ENCODE results near the gene CDH18.

CDH18 gene

DNA sequence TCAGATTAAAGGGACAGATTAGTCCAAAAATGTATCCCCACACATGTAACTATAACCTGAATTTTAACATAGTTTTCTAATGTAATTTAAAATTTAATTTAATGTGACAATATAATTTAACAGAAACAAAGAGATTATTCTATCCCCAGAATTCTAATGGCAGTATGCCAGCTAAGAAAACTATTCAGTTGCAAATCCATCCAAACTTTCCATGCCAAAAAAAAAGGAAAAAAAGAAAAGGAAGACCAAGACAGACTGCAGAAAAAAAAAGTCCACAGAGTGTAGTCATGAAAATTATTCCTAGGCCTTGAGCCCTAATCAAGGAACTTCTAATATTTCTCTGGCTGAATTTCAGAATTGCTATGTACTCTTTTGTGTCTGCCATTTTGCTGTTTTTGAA is 217.6 kb downstream of the CDH18 start:
- TF ChIP-seq EZH2 (IDR thresholded peaks at IDR 0.05; ENCODE audit: borderline replicate concordance, low read depth, low read length, severe bottlenecking): no peak
- TF ChIP-seq, protein P1, sequence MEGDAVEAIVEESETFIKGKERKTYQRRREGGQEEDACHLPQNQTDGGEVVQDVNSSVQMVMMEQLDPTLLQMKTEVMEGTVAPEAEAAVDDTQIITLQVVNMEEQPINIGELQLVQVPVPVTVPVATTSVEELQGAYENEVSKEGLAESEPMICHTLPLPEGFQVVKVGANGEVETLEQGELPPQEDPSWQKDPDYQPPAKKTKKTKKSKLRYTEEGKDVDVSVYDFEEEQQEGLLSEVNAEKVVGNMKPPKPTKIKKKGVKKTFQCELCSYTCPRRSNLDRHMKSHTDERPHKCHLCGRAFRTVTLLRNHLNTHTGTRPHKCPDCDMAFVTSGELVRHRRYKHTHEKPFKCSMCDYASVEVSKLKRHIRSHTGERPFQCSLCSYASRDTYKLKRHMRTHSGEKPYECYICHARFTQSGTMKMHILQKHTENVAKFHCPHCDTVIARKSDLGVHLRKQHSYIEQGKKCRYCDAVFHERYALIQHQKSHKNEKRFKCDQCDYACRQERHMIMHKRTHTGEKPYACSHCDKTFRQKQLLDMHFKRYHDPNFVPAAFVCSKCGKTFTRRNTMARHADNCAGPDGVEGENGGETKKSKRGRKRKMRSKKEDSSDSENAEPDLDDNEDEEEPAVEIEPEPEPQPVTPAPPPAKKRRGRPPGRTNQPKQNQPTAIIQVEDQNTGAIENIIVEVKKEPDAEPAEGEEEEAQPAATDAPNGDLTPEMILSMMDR (IDR thresholded peaks at IDR 0.05; ENCODE audit: borderline replicate concordance, extremely low read depth, low read length, poor library complexity, severe bottlenecking): no peak
- DNase-seq (no peak), ATAC-seq (ENCODE audit: insufficient read depth, low read depth) (no peak)
- Histone ChIP-seq H3K79me2 (ENCODE audit: insufficient read depth, low read length) (no peaks in the 10 kb centered on the region), H2AFZ (ENCODE audit: low read depth, low read length) (no peak overlapping the region), H3K36me3 (ENCODE audit: insufficient read depth, low read length) (no peaks in the 10 kb centered on the region), H3K4me3 (ENCODE audit: low read depth in 1 of 2, low read length in 2 of 2) (no peak overlapping the region), H3K9ac (ENCODE audit: low read depth, low read length) (no peak overlapping the region), H4K20me1 (ENCODE audit: insufficient read depth, low read length) (no peaks in the 10 kb centered on the region), H3K4me1 (ENCODE audit: insufficient read depth, low read length) (no peaks in the 10 kb centered on the region), H3K9me3 (ENCODE audit: insufficient read depth, low read length, severe bottlenecking) (no peaks in the 10 kb centered on the region), H3K27me3 (ENCODE audit: insufficient read depth, low read length, poor library complexity) (no peaks in the 10 kb centered on the region), H3K4me2 (ENCODE audit: insufficient read depth, low read length) (no peak overlapping the region), H3K27ac (ENCODE audit: low read length) (no peak overlapping the region)

GRCh38 chr5:19767987-19768386 is 220.0 kb downstream of the CDH18 start:
- Histone ChIP-seq H3K9me3 (ENCODE audit: insufficient read depth, low read length, severe bottlenecking) (no peaks in the 10 kb centered on the region), H3K4me2 (ENCODE audit: insufficient read depth, low read length) (no peak overlapping the region), H3K4me3 (ENCODE audit: low read depth in 1 of 2, low read length in 2 of 2) (no peak overlapping the region), H4K20me1 (ENCODE audit: insufficient read depth, low read length) (no peaks in the 10 kb centered on the region), H3K9ac (ENCODE audit: low read depth, low read length) (no peak overlapping the region), H2AFZ (ENCODE audit: low read depth, low read length) (no peak overlapping the region), H3K27ac (ENCODE audit: low read length) (no peak overlapping the region), H3K36me3 (ENCODE audit: insufficient read depth, low read length) (no peaks in the 10 kb centered on the region), H3K4me1 (ENCODE audit: insufficient read depth, low read length) (no peaks in the 10 kb centered on the region), H3K79me2 (ENCODE audit: insufficient read depth, low read length) (no peaks in the 10 kb centered on the region), H3K27me3 (ENCODE audit: insufficient read depth, low read length, poor library complexity) (no peaks in the 10 kb centered on the region)
- ATAC-seq (ENCODE audit: insufficient read depth, low read depth) (no peak), DNase-seq (no peak)
- TF ChIP-seq EZH2 (IDR thresholded peaks at IDR 0.05; ENCODE audit: borderline replicate concordance, low read depth, low read length, severe bottlenecking): no peak
- TF ChIP-seq, protein P1 (IDR thresholded peaks at IDR 0.05; ENCODE audit: borderline replicate concordance, extremely low read depth, low read length, poor library complexity, severe bottlenecking): no peak

DNA sequence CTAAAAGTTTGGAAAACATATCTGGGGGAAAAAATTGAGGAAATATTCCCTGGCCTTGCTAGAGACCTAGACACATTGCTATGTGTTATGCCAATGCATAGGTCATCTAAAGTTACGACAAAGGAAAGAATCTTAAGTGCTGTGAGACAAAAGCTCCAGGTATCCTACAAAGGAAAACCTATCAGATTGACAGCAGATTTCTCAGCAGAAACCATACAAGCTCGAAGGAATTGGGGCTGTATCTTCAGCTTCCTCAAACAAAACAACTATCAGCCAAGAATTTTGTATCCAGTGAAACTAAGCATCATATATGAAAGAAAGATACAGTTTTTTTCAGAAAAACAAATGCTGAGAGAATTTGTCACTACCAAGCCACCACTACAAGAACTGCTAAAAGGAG is 234.4 kb downstream of the CDH18 start:
- no peaks in the 10 kb centered on the region for H3K27me3 ChIP-seq (ENCODE audit: insufficient read depth, low read length, poor library complexity)
- H3K4me2 ChIP-seq (ENCODE audit: insufficient read depth, low read length): no peak overlapping the region
- no peaks in the 10 kb centered on the region for H3K9me3 ChIP-seq (ENCODE audit: insufficient read depth, low read length, severe bottlenecking)
- ATAC-seq (ENCODE audit: insufficient read depth, low read depth) (no peak), DNase-seq (no peak)
- TF ChIP-seq EZH2 (IDR thresholded peaks at IDR 0.05; ENCODE audit: borderline replicate concordance, low read depth, low read length, severe bottlenecking): no peak
- TF ChIP-seq, protein P1 (IDR thresholded peaks at IDR 0.05; ENCODE audit: borderline replicate concordance, extremely low read depth, low read length, poor library complexity, severe bottlenecking): no peak
- H3K4me3 ChIP-seq (ENCODE audit: low read depth in 1 of 2, low read length in 2 of 2): no peak overlapping the region
- no peak overlapping the region for H2AFZ ChIP-seq (ENCODE audit: low read depth, low read length)
- H3K36me3 ChIP-seq (ENCODE audit: insufficient read depth, low read length): no peaks in the 10 kb centered on the region
- no peaks in the 10 kb centered on the region for H4K20me1 ChIP-seq (ENCODE audit: insufficient read depth, low read length)
- H3K79me2 ChIP-seq (ENCODE audit: insufficient read depth, low read length): no peaks in the 10 kb centered on the region
- H3K27ac ChIP-seq (ENCODE audit: low read length): no peak overlapping the region
- no peak overlapping the region for H3K9ac ChIP-seq (ENCODE audit: low read depth, low read length)
- no peaks in the 10 kb centered on the region for H3K4me1 ChIP-seq (ENCODE audit: insufficient read depth, low read length)

GRCh38 chr5:19751326-19751725 is 236.7 kb downstream of the CDH18 start:
- DNase-seq (no peak), ATAC-seq (ENCODE audit: insufficient read depth, low read depth) (no peak)
- Histone ChIP-seq H3K27me3 (ENCODE audit: insufficient read depth, low read length, poor library complexity) (no peaks in the 10 kb centered on the region), H3K9ac (ENCODE audit: low read depth, low read length) (no peak overlapping the region), H3K36me3 (ENCODE audit: insufficient read depth, low read length) (no peaks in the 10 kb centered on the region), H3K4me1 (ENCODE audit: insufficient read depth, low read length) (no peaks in the 10 kb centered on the region), H3K9me3 (ENCODE audit: insufficient read depth, low read length, severe bottlenecking) (no peaks in the 10 kb centered on the region), H3K4me3 (ENCODE audit: low read depth in 1 of 2, low read length in 2 of 2) (no peak overlapping the region), H2AFZ (ENCODE audit: low read depth, low read length) (no peak overlapping the region), H3K27ac (ENCODE audit: low read length) (no peak overlapping the region), H3K79me2 (ENCODE audit: insufficient read depth, low read length) (no peaks in the 10 kb centered on the region), H3K4me2 (ENCODE audit: insufficient read depth, low read length) (no peak overlapping the region), H4K20me1 (ENCODE audit: insufficient read depth, low read length) (no peaks in the 10 kb centered on the region)
- TF ChIP-seq EZH2 (IDR thresholded peaks at IDR 0.05; ENCODE audit: borderline replicate concordance, low read depth, low read length, severe bottlenecking): no peak
- TF ChIP-seq, protein P1 (IDR thresholded peaks at IDR 0.05; ENCODE audit: borderline replicate concordance, extremely low read depth, low read length, poor library complexity, severe bottlenecking): no peak

Measured in DND-41 (cell line).